GM19351 (cell line): ENCODE results near the gene KRTAP9-4.
"Not testable (repeated sequence)": the region's sequence is repeated elsewhere in the genome, so short reads cannot be mapped to it uniquely, and the experiment has no call there.

Experiments
- ATAC-seq: cut with Tn5 transposase; IDR thresholded peaks from one replicate; pipeline ENCODE4 v1.9.1; 2021; ENCODE audit warnings: mild to moderate bottlenecking, moderate library complexity; ENCODE audit not compliant: unreplicated experiment

KRTAP9-4 gene

GRCh38 chr17:41264599-41264998 is 15.1 kb downstream of the KRTAP9-4 start:
- ATAC-seq: no peak

GRCh38 chr17:41265078-41265477 is 15.6 kb downstream of the KRTAP9-4 start, which contains the start of gene KRTAP9-6:
Gene KRTAP9-6, plus strand, starts transcription at chr17:41265378. Its CDS starts 0 bp downstream, at chr17:41265378.
- ATAC-seq: no peak

GRCh38 chr17:41267711-41268110 is 18.2 kb downstream of the KRTAP9-4 start:
- no peak for ATAC-seq

- not testable (repeated sequence) for ATAC-seq
Observed at GRCh38 chr17:41271323-41271722, 21.8 kb downstream of the KRTAP9-4 start.

GRCh38 chr17:41271858-41272257 is 22.4 kb downstream of the KRTAP9-4 start:
- ATAC-seq: no peak

GRCh38 chr17:41275648-41276190 is 26.2 kb downstream of the KRTAP9-4 start, which contains the start of gene KRTAP9-7:
Gene KRTAP9-7, plus strand, starts transcription at chr17:41275698. Its CDS starts 0 bp downstream, at chr17:41275698.
- ATAC-seq: not testable (repeated sequence)

- no peak for ATAC-seq
Observed at GRCh38 chr17:41278176-41278955, 28.9 kb downstream of the KRTAP9-4 start.

- no peak for ATAC-seq
Observed at GRCh38 chr17:41284043-41284442, 34.6 kb downstream of the KRTAP9-4 start.

GRCh38 chr17:41284546-41284945 is 35.1 kb downstream of the KRTAP9-4 start:
- no peak for ATAC-seq

- no peak for ATAC-seq
Observed at GRCh38 chr17:41287050-41287449, 37.6 kb downstream of the KRTAP9-4 start.

GRCh38 chr17:41294016-41294415 is 44.5 kb downstream of the KRTAP9-4 start:
- ATAC-seq: no peak

GRCh38 chr17:41296846-41297245 is 47.4 kb downstream of the KRTAP9-4 start:
- no peak for ATAC-seq

GRCh38 chr17:41298458-41299135 is 49.1 kb downstream of the KRTAP9-4 start:
- no peak for ATAC-seq
